ENCODE measurements around the gene SELENBP1. TPM values are rescaled to one million over a fixed set of nuclear protein-coding genes. Genes with fewer than 3 reads are reported as not detected.

The SELENBP1 gene
- total RNA-seq, 1 donor from 2014 or later, result 57.0 TPM

DNA sequence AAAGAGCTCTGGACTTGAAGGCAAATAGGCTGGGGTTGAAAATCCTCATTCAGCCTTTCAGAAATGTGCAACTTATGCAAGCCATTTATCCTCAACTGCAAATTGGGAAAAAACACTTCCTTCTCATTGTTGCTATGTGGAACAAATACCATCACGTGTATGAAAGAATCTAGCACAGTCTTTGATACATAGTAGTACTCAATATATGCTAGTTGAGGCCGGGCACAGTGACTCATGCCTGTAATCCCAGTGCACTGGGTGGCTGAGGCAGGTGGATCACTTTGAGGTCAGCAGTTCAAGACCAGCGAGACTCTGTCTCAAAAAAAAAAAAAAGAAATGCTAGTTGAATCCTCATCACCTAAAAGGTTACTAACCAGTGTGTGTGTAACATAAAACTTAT lies 53.5 kb downstream of the SELENBP1 start:
- Mint-ChIP-seq H3K36me3 (ENCODE audit: insufficient read depth) (peaks cover 9% of the 10 kb centered on the region), H3K9me3 (ENCODE audit: low read depth) (no peaks in the 10 kb centered on the region), H3K27ac (no peak overlapping the region), H3K4me3 (ENCODE audit: low read depth) (no peak overlapping the region), H3K4me1 (ENCODE audit: low read depth) (no peaks in the 10 kb centered on the region), H3K27me3 (no peaks in the 10 kb centered on the region)
- DNase-seq (ENCODE audit: low spot score, unreplicated experiment), result no peak
- TF ChIP-seq, protein P1, sequence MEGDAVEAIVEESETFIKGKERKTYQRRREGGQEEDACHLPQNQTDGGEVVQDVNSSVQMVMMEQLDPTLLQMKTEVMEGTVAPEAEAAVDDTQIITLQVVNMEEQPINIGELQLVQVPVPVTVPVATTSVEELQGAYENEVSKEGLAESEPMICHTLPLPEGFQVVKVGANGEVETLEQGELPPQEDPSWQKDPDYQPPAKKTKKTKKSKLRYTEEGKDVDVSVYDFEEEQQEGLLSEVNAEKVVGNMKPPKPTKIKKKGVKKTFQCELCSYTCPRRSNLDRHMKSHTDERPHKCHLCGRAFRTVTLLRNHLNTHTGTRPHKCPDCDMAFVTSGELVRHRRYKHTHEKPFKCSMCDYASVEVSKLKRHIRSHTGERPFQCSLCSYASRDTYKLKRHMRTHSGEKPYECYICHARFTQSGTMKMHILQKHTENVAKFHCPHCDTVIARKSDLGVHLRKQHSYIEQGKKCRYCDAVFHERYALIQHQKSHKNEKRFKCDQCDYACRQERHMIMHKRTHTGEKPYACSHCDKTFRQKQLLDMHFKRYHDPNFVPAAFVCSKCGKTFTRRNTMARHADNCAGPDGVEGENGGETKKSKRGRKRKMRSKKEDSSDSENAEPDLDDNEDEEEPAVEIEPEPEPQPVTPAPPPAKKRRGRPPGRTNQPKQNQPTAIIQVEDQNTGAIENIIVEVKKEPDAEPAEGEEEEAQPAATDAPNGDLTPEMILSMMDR (IDR thresholded peaks at IDR 0.05; ENCODE audit: unreplicated experiment), result no peak

DNA sequence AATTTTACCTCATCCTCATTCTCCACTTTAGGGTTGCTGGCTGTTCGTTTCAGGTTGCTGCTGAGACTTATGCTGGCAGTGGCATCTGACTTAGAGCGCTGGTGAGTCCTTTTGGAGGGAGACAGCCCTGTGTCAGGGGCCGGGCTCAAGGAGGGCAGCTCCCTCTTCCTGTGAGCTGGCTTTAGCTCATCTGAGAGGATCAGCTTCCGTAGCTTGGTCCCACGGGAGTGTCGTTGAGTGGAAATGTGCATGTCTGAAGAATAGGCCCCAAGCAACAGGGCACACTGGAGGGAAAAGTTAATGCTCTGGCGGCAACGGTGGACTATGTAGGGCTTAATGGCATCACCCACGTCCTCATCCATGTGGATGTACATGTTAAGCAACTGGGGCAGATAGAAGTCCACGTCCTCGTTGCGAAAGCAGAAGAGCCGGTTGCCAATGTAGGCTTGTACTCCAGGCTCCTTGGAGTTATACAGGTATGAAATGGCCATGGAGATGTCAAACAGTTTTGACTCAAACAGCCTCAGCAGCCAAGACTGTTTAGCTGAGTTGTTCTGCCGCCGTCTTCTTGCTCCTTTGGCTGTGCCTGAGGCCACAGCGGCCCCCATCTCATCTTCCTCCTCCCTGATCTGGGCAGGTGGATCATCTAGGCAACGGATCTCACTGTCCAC lies 56.8 kb downstream of the SELENBP1 start:
- Mint-ChIP-seq H3K36me3 (ENCODE audit: insufficient read depth) (peaks cover 8% of the 10 kb centered on the region), H3K4me1 (ENCODE audit: low read depth) (no peaks in the 10 kb centered on the region), H3K4me3 (ENCODE audit: low read depth) (no peak overlapping the region), H3K27ac (no peak overlapping the region), H3K27me3 (no peaks in the 10 kb centered on the region), H3K9me3 (ENCODE audit: low read depth) (no peaks in the 10 kb centered on the region)
- no peak for DNase-seq (ENCODE audit: low spot score, unreplicated experiment)
- TF ChIP-seq, protein P1 (IDR thresholded peaks at IDR 0.05; ENCODE audit: unreplicated experiment), result no peak

Other genes with a start within 250 kb of the SELENBP1 start
- 31.5 and 34.0 TPM in 2 replicates for gene SEMA6C, start 226.1 kb downstream of the SELENBP1 start, total RNA-seq
- not detected in 2 replicates for gene TNFAIP8L2, start 216.1 kb downstream of the SELENBP1 start, total RNA-seq
- gene LYSMD1, start 206.8 kb downstream of the SELENBP1 start, total RNA-seq, result 12.8 and 14.0 TPM in 2 replicates
- gene SCNM1, start 206.6 kb downstream of the SELENBP1 start, total RNA-seq, result 47.1 and 52.0 TPM in 2 replicates
- 1.5 and 2.0 TPM in 2 replicates for gene TMOD4, start 196.7 kb downstream of the SELENBP1 start, total RNA-seq
- gene VPS72, start 182.5 kb downstream of the SELENBP1 start, total RNA-seq, result 110 and 119 TPM in 2 replicates
- 84.0 and 95.5 TPM in 2 replicates for gene PIP5K1A, start 174.2 kb downstream of the SELENBP1 start, total RNA-seq
- 163 and 177 TPM in 2 replicates for gene PSMD4, start 118.0 kb downstream of the SELENBP1 start, total RNA-seq
- 43.0 and 45.0 TPM in 2 replicates for gene ZNF687, start 90.4 kb downstream of the SELENBP1 start, total RNA-seq
- gene PI4KB, start 45.3 kb downstream of the SELENBP1 start, total RNA-seq, result 52.1 and 55.1 TPM in 2 replicates
- 96.0 and 97.5 TPM in 2 replicates for gene RFX5, start 25.5 kb downstream of the SELENBP1 start, total RNA-seq
- 227 and 235 TPM in 2 replicates for gene PSMB4, start 26.9 kb upstream of the SELENBP1 start, total RNA-seq
- 188 and 189 TPM in 2 replicates for gene POGZ, start 86.8 kb upstream of the SELENBP1 start, total RNA-seq
- 127 and 128 TPM in 2 replicates for gene CGN, start 138.7 kb upstream of the SELENBP1 start, total RNA-seq
- gene TUFT1, start 167.6 kb upstream of the SELENBP1 start, total RNA-seq, result 12.5 and 14.4 TPM in 2 replicates
- gene SNX27, start 239.3 kb upstream of the SELENBP1 start, total RNA-seq, result 50.0 and 50.3 TPM in 2 replicates